Endometrial microvascular endothelial cells (primary cell): ENCODE results near the gene CERCAM. TPM values are rescaled to one million over a fixed set of nuclear protein-coding genes. Genes with fewer than 3 reads are reported as not detected.

Experiments used
- in situ Hi-C: cut with HindIII; loops from 2 replicates; pipeline ENCODE4 v1.10.0; 2017; ENCODE audit warnings: low sequenced_read_pairs, low pct_unique_long_range_greater_than_20kb; ENCODE audit errors: inconsistent ontology term
- total RNA-seq: library from RNA; depleted of rRNA; stranded (reverse); fragments of >200 nt; gene quantifications from one replicate; pipeline ENCODE4 v1.2.3, GENCODE V29; 2015; ENCODE audit errors: inconsistent ontology term

The CERCAM gene
- total RNA-seq, 1 donor from 2014 or later: 25.7 TPM

DNA sequence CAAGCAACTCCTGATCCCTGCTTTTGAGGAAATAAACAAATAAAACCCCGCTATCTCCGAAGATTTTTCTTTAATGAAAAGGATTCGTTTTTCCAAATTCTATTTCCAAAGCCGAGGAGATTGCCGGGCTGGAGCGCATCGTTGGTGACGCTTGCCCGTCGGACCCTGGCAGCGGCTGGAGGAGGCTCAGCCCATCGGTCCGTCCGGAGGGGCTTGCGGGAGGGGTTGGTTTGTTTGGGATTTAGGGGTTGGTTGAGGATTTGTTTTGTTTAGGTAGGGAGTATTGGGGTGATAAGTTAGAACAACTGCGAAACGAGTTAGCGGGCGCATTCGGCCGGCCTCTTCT is 28.7 kb upstream of the CERCAM start:
- in situ Hi-C loops: no loop called here

DNA sequence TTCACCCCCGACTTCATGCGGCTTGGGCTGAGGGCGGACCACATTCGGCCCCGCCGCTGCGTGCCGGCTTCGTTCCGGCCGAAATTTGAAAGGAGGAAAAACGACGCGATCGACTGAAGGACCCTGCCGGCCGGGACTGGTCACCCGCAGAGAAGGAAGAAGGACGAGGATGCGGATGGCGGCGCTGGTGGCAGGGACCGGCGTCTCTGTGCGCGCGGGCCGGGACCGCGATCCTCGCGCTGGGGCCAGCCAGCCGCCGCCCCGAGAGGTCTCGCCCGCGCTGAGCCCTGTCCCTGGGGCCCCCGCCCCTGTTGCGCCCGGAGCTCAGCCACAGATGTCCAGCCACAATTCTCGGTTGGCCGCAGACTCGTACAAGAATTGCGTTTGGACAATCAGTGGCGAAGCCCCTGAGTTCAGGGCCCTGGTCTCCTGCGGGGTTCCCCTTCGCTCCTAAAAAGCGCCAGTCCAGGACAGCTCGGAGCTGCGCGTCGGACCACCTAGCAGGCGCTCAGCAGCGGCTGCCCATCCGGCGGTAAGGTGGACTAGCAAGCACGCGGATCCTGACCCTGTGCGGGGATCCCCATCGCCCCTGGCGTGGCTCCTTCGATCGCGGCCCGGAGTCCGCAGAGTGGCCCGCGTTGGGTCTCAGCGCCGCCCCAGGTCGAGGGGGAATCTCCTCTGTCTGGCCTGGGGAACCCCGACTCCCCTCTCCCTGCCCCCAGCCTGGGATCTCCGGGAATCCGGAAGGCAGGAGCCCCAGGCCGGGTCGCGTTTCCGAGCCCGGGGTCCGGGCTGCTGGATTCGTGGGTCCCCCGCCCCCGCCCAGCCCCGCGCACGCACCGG is 28.1 kb upstream of the CERCAM start:
- in situ Hi-C loops: no loop called here

DNA sequence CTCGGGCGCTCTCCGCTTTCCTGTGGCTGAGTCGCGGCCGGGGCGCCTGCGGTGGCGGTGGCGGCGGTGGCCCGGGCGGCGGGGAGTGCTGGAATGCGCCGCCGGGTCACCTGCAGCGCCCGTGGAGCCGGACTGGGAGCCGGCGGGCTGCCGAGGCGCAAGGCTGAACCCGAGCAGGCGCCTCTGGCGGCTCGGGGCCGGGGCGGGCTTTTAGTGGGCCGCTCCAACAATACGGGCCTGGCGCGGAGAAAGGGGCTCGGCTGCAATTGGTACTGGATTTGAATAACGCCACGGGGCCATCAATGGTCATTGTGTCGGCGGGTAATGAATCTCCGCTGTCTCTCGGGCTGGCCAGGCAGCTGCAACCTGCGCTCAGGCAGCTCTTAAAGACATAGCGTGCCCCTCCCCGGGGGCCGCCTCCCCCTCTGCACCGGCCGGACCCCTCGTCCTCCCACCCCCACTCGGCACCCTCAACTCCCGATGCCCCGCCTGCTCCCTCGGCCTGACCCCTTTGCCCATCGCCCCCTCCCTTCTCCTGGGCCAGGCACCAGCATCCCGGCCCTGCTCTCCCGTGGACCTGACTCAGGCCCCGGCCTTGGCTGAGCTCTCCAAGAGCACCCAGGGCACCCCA is 27.4 kb upstream of the CERCAM start:
- in situ Hi-C loops: no loop called here

GRCh38 chr9:128393970-128394369 is 26.7 kb upstream of the CERCAM start:
- in situ Hi-C loops: no loop called here

DNA sequence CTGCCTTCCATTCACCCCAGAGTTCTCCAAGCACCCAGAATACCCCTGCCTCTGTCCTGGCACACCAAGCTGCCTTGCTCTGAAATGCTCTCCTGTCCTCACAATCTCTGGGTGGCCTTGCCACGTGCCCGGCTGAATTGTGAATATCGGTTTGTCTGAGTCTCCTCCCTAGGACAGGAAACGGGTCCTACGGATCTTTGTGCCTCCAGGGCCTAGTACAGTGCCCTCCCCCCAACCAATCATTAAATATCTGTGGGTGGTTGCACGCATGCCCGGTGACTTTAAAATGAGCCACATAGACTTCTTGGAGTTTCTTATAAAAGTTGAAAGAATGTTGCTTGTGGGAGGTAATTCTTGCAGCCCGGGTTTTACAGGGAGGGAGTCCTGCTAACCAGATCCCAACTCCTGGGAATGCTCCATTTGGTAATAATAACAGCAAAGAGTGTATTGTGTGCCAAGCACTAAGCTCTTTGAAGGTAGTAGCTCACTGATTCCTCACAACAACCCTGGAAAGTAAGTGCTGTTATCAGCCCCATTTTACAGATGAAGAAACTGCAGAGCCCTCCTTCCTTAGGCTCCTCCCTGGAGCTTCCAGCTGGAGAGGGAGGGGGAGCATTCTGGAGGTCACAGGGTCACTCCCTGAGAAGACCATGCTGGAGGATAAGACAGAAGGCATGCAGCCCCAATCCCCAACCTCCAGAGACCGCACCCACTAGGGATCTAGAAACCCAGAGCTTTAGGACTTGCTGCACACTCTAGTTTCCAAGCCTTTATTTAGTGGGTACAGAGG is 26.1 kb upstream of the CERCAM start:
- in situ Hi-C loops: no loop called here

GRCh38 chr9:128396970-128397613 is 23.6 kb upstream of the CERCAM start:
- in situ Hi-C loops: no loop called here

GRCh38 chr9:128397831-128398230 is 22.8 kb upstream of the CERCAM start:
- in situ Hi-C loops: no loop called here

GRCh38 chr9:128399861-128400260 is 20.8 kb upstream of the CERCAM start:
- in situ Hi-C loops: no loop called here

DNA sequence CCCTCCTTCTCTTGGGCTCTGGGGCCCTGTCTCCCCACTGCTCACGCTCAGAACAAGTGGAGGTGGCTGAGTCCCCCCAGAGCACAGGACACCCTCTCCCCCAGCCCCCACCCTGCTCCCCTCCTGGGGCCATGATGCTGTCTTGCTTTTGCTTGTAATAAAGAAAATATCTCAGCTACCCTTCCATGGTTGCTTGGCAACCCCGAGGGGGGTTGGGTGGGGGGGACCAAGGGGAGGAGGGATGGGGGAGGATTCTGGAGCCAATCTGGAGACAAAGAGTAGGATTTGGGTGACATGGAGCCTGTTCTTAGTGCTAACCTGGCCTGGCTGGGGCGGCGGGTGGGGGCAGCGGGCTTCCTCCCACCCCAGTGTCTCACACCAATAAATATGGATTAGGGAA is 16.1 kb upstream of the CERCAM start:
- in situ Hi-C loops: no loop called here

GRCh38 chr9:128405077-128405779 is 15.4 kb upstream of the CERCAM start:
- in situ Hi-C loops: no loop called here

GRCh38 chr9:128405780-128406171 is 14.9 kb upstream of the CERCAM start:
- in situ Hi-C loops: no loop called here

- in situ Hi-C loops: no loop called here
These were observed 13.7 kb upstream of the CERCAM start for GRCh38 chr9:128406848-128407391.

DNA sequence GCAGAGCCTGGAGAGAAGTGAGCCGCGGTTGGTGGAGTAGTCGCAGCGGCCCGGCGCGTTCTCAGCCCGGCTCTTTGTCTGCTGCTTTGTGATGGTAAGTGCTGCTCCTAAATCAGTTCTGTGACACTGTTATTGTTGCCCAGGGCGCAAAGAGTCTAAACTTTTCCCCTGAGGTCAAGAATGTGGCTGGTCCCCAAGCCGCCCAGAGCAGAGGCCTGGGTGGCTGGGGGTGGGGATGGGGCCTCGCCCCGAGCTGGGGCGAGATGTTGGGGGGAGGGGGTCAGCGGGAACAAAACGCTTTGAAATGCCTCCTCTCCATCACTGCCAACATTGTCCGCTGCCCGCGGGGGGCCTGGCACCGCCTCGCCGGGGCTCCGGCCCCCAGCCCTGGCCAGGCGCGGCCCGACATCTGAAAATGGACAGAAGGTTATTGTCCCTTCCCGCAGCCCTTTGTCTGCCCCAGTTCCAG is 11.7 kb upstream of the CERCAM start:
- in situ Hi-C loops: no loop called here

GRCh38 chr9:128409450-128409849 is 11.2 kb upstream of the CERCAM start:
- in situ Hi-C loops: no loop called here

GRCh38 chr9:128409978-128410377 is 10.7 kb upstream of the CERCAM start:
- in situ Hi-C loops: no loop called here

DNA sequence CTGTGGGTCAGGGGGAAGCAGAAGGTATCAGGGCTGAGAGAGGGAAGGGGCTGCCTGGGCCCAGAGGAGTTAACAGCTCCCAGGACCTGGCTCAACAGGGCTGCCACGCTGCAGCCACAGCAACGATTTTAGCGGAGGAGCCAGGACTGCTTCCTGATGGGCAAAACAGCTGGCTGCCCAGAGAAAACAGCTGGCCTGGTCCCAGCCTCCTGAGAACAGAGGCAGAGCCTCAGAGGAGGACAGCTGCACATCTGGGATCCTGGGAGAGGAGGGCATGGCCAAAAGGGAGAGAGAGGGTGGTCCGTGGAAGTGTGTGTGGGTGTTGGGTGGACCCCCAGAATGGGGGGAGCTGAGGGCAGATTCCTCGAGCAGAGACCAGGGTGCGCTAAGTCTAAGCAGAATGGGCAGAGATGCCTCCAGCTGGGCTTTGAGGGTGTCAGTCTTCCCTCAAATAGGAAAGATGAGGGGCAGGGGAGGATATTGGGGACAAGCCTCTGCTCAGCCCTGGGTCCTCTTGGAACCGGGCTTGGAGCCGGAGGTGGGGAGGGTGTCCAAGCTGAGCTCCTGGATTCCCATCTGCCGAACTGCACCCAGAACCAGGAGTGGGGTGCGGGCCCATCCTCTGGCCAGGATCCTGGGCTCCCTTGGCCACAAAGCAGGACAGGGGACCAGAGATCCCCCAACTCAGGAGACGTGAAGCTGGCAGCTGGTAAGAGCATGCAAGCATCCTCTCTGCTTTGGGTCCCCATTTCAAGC is 9.1 kb upstream of the CERCAM start:
- in situ Hi-C loops: no loop called here

DNA sequence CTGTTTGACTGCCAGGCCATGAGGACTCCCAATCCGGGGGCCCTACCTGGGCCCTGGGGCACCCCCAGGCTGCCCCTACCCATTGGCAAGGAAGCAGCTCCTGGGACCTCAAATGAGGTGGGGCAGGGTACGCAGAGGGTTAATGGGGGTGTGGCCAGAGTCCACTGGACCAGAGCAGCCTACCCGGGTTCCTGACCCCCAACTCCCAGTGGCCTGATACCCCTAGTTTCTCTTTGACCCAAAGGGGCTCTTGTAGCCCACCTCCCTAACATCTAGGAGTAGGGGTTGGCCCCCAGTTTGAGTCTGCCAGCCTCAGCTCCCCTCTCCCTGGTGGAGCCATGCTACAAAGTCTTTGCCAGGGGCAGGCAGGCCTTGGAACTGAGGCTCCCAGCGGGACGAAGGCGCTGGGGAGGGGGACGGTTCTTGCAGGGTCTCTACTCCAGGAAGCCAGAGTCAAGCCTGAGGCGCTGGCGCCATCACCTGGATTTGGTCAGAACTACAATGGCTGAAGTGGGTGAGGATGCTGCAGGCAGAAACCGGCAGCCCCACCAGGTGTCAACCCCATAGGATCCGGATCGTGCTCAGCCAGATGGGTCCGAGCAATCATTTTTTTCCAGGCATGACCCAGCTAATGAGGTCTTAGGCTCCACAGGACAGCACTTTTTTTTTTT is 8.4 kb upstream of the CERCAM start:
- in situ Hi-C loops: no loop called here
